Measurements from ENCODE around the gene MOB1A.

Gene MOB1A

DNA sequence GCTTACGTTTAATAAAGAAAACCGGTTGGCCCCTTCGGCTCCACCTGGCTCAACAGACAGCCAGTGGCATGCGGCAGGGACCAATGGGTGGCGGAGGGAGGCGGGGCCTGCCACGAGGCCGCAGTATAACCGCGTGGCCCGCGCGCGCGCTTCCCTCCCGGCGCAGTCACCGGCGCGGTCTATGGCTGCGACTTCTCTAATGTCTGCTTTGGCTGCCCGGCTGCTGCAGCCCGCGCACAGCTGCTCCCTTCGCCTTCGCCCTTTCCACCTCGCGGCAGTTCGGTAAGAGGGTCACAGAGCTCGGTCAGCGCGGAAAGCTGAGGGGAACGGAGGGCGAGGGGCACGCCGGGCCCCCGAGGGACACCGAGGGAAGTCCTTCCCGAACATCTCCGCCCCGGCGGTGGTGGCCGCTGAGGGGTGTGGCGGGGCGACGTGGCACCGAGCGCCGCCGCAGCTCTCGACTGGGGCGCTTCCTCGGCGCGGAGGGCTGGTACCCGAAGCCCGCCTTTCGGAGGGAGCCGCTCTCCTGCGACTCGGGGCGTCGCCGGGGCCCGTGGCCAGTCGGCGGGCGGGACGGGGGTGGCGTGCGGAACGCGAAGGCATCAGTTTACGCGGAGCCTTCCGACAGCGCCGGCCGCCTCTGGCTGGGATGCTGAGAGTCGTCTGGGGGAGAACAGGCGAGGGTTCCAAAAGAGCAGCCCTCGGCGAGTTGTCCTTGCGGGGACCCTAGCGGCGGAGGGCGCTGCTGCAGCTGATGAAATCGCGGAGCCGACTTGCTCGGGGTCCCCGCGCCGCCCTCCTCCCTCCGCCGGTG, 20.0 kb upstream of the MOB1A start, which contains the start of gene MTHFD2:
MTHFD2 (plus strand) TSS at position 155 of the 814 bp plus-strand sequence; CDS start at position 182, 27 bp downstream.
- peak within 1 kb of the TSS; percentile 96 for H3K27ac ChIP-seq
- no peak for TF ChIP-seq ZFX (IDR thresholded peaks at IDR 0.05)
- TF ChIP-seq, protein P1, sequence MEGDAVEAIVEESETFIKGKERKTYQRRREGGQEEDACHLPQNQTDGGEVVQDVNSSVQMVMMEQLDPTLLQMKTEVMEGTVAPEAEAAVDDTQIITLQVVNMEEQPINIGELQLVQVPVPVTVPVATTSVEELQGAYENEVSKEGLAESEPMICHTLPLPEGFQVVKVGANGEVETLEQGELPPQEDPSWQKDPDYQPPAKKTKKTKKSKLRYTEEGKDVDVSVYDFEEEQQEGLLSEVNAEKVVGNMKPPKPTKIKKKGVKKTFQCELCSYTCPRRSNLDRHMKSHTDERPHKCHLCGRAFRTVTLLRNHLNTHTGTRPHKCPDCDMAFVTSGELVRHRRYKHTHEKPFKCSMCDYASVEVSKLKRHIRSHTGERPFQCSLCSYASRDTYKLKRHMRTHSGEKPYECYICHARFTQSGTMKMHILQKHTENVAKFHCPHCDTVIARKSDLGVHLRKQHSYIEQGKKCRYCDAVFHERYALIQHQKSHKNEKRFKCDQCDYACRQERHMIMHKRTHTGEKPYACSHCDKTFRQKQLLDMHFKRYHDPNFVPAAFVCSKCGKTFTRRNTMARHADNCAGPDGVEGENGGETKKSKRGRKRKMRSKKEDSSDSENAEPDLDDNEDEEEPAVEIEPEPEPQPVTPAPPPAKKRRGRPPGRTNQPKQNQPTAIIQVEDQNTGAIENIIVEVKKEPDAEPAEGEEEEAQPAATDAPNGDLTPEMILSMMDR (conservative IDR thresholded peaks at IDR 0.05): peak; percentile 61

DNA sequence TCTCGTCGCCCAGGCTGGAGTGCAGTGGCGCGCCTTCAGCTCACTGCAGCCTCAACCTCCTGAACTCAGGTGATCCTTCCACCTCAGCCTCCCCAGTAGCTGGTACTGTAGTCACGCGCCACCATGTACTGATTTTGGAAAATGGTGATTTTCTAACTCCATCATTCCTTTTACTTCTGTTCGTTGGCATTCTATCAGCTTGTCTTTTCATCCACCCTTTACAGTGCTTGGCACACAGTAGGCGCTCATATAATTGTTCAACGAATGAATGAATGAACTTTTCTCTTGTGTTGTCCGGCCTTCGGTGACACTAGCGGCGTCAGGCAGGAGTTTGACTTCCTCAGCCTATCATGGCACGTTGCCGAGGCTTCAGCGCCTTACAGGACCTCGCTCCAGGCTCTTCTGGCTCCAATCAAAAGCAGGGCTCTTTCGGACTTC, 19.4 kb upstream of the MOB1A start:
- TF ChIP-seq ZFX (IDR thresholded peaks at IDR 0.05): no peak
- TF ChIP-seq, protein P1 (conservative IDR thresholded peaks at IDR 0.05): no peak
- peak overlapping the region; percentile 96 for H3K27ac ChIP-seq

DNA sequence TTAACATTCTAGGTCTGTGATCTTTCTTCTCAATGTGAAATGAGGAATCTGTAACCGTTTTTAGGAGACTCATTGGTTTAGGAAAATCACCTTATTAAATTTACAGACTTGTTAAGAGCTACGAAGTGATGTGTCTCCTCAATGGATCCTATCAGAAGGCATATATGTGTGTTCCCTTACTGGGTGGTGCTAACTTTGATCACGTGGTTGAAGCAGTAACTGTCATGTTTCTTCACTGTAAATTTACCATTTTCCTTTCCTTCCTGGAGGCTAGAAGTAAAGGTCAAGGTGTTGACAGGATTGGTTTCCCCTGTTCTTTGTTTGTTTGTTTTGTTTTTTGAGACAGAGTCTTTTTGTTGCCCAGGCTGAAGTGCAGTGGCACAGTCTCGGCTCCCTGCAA, 18.4 kb upstream of the MOB1A start:
- no peak for TF ChIP-seq ZFX (IDR thresholded peaks at IDR 0.05)
- TF ChIP-seq, protein P1 (conservative IDR thresholded peaks at IDR 0.05): no peak
- peak overlapping the region; percentile 96 for H3K27ac ChIP-seq

DNA sequence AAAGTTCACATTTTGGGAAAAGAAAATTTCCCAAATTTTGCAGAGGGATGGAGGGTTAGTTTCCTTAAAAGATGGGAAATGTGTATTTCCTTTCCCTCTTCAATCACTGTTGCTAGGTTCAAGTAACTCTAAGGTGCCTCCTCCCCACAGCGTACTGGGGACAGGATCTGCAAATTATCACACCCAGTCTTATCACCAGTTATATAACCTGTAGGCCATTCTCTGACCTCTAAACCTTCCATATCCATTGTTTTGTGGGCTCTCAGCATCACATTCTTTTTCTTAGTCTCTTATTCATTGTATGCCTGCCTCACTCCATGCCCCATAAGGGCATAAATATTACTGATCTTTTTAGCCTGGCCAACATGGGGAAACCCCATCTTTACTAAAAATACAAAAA, 16.1 kb upstream of the MOB1A start:
- TF ChIP-seq, protein P1 (conservative IDR thresholded peaks at IDR 0.05): no peak
- TF ChIP-seq ZFX (IDR thresholded peaks at IDR 0.05): no peak
- H3K27ac ChIP-seq: no peak overlapping the region

DNA sequence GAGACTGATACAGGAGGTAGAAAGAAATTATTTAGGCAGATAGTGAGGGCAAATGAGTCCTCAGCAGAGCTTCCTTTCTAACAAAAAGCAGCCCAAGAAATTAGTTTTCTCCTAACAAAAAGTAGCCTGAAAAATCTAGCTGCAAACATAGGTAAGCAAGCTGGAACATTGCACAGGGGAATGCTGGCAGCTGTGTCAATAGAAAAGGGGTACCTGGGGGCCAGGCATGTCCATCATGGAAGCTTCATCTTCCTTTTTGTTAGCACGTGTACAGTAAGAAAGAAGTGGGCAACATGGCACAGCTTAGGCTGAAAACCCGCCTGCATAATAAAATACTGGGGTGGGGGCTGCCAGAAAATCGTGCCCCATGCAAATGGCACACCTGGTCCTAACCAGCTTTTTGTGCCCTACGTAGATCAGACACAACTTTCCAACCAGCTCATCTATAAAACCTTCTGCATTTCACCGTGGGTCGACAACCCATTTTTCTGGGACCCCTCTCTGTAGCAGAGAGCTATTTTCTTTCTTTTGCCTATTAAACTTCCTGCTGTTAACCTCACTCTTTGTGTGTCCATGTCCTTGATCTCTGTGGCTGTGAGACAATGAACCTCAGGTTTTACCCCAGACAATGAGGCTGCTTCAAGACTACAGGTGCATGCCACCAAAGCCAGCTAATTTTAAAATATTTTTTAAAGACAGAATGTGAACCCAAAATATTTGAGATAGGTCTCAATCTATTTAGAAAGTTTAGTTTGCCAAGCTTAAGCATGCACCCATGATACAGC, 13.1 kb upstream of the MOB1A start:
- no peak overlapping the region for H3K27ac ChIP-seq
- no peak for TF ChIP-seq ZFX (IDR thresholded peaks at IDR 0.05)
- TF ChIP-seq, protein P1 (conservative IDR thresholded peaks at IDR 0.05): no peak

DNA sequence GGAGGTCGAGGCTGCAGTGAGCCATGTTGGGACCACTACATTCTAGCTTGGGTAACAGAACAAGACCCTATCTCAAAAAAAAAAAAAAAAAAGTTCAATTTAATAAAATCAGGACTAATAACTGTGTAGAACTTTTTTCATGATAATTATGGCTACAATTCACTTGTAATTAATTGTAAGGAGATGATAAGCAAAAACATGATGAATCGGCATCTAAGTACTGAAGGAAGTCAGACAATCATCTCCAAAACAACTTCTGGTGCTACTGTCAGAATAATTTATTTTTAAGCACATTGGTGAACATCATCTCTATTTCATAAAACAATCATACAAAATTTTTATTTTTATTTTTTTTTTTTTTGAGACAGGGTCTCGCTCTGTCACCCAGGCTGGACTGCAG, 10.0 kb upstream of the MOB1A start:
- no peak for TF ChIP-seq ZFX (IDR thresholded peaks at IDR 0.05)
- TF ChIP-seq, protein P1 (conservative IDR thresholded peaks at IDR 0.05): no peak
- H3K27ac ChIP-seq: no peak overlapping the region
